ENCODE measurements around the gene TENM4. TPM values are rescaled to one million over a fixed set of nuclear protein-coding genes. Genes with fewer than 3 reads are reported as not detected.

The TENM4 gene
- total and polyA plus RNA-seq, 2 of the 8 experiments (the other 6 are each of a cell fraction or from before 2014, with no cell fraction given): 3.5 to 7.2 TPM

GRCh38 chr11:79447038-79447786, 6.4 kb upstream of the TENM4 start (continued):
- no peak for TF ChIP-seq RAD21 (IDR thresholded peaks at IDR 0.05 in 1 of 2, conservative IDR thresholded peaks at IDR 0.05 in 1 of 2; ENCODE audit: low read depth in 2 of 2, low read length in 2 of 2)
- no peak for TF ChIP-seq ASH2L (IDR thresholded peaks at IDR 0.05; ENCODE audit: low read length)
- TF ChIP-seq HDAC2 (IDR thresholded peaks at IDR 0.05; ENCODE audit: borderline replicate concordance in 1 of 2, low read depth in 2 of 2, low read length in 2 of 2): no peak
- TF ChIP-seq FOSL1 (IDR thresholded peaks at IDR 0.05; ENCODE audit: insufficient read depth, low read depth, low read length): no peak
- TF ChIP-seq CEBPB (IDR thresholded peaks at IDR 0.05; ENCODE audit: low read depth, low read length): no peak
- no peak for TF ChIP-seq TAF7 (optimal IDR thresholded peaks at IDR 0.05; ENCODE audit: borderline replicate concordance, low read depth, low read length)
- no peak for TF ChIP-seq SIX5 (IDR thresholded peaks at IDR 0.05; ENCODE audit: low read depth, low read length)
- TF ChIP-seq SRF (IDR thresholded peaks at IDR 0.05; ENCODE audit: low read depth, low read length): no peak
